Endothelial cell (in vitro differentiated cells): ENCODE data around the gene XCR1. TPM values are rescaled to one million over a fixed set of nuclear protein-coding genes. Genes with fewer than 3 reads are reported as not detected.
"Not testable (repeated sequence)": the region's sequence is repeated elsewhere in the genome, so short reads cannot be mapped to it uniquely, and the experiment has no call there.

ENCODE experiments used
- DNase-seq: peaks from one replicate; pipeline ENCODE4 v3.0.0; 2021; ENCODE audit warnings: low spot score
- H3K27ac Mint-ChIP-seq: one replicate; pipeline ENCODE4 v1.8.0; 2021; ENCODE audit warnings: mixed read lengths, inconsistent platforms; ENCODE audit not compliant: unreplicated experiment
- H3K27me3 Mint-ChIP-seq: one replicate; pipeline ENCODE4 v1.8.0; 2021; ENCODE audit warnings: mild to moderate bottlenecking, moderate library complexity, mixed read lengths, inconsistent platforms; ENCODE audit not compliant: unreplicated experiment
- H3K36me3 Mint-ChIP-seq: one replicate; pipeline ENCODE4 v1.8.0; 2021; ENCODE audit warnings: mild to moderate bottlenecking, low read depth, mixed read lengths, inconsistent platforms; ENCODE audit not compliant: unreplicated experiment
- H3K4me1 Mint-ChIP-seq: one replicate; pipeline ENCODE4 v1.8.0; 2021; ENCODE audit warnings: mild to moderate bottlenecking, mixed read lengths, inconsistent platforms; ENCODE audit not compliant: unreplicated experiment
- H3K4me3 Mint-ChIP-seq: one replicate; pipeline ENCODE4 v1.8.0; 2021; ENCODE audit warnings: mild to moderate bottlenecking, mixed read lengths, inconsistent platforms; ENCODE audit not compliant: unreplicated experiment
- H3K9me3 Mint-ChIP-seq: one replicate; pipeline ENCODE4 v1.8.0; 2021; ENCODE audit warnings: mixed read lengths, inconsistent platforms; ENCODE audit not compliant: unreplicated experiment
- total RNA-seq: library from RNA; stranded (reverse); fragmentation: NEBNext Ultra II Directional; extraction: Animal tissue kit (Norgen Biotek cat#: 25700); gene quantifications from one replicate; pipeline ENCODE4 v1.2.1, GENCODE V29; 2021; ENCODE audit not compliant: unreplicated experiment
- TF ChIP-seq, protein P1 (sequence below): fragments of 200-600 bp; sonication (generic); IDR thresholded peaks from one replicate; pipeline ENCODE4 v1.5.0; 2021; ENCODE audit warnings: antibody characterized with exemption; ENCODE audit not compliant: unreplicated experiment

XCR1 gene
- total RNA-seq, 1 donor from 2014 or later, result not detected

DNA sequence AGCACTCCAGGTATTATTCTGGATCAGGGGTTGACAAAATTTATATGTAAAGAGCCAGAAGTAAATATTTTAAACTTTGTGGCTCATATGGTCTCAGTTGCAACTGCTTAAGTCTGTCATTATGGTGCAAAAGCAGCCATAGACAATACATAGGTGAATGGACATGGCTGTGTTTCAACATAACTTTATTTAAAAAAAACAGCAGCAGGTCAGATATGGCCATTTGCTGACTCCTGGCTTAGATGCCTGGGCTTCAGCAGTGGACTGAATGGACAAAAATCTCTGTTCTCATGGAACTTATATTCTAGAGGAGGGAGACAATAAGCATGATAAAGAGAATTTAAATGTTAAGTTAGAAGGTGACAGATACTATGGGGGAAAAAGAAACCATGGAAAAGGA is 20.0 kb downstream of the XCR1 start:
- Mint-ChIP-seq H3K4me1 (peaks cover 4% of the 10 kb centered on the region), H3K4me3 (no peak overlapping the region), H3K27ac (no peak overlapping the region), H3K9me3 (no peaks in the 10 kb centered on the region), H3K27me3 (peaks cover 2% of the 10 kb centered on the region), H3K36me3 (no peaks in the 10 kb centered on the region)
- TF ChIP-seq, protein P1, sequence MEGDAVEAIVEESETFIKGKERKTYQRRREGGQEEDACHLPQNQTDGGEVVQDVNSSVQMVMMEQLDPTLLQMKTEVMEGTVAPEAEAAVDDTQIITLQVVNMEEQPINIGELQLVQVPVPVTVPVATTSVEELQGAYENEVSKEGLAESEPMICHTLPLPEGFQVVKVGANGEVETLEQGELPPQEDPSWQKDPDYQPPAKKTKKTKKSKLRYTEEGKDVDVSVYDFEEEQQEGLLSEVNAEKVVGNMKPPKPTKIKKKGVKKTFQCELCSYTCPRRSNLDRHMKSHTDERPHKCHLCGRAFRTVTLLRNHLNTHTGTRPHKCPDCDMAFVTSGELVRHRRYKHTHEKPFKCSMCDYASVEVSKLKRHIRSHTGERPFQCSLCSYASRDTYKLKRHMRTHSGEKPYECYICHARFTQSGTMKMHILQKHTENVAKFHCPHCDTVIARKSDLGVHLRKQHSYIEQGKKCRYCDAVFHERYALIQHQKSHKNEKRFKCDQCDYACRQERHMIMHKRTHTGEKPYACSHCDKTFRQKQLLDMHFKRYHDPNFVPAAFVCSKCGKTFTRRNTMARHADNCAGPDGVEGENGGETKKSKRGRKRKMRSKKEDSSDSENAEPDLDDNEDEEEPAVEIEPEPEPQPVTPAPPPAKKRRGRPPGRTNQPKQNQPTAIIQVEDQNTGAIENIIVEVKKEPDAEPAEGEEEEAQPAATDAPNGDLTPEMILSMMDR, result no peak
- DNase-seq, result no peak

DNA sequence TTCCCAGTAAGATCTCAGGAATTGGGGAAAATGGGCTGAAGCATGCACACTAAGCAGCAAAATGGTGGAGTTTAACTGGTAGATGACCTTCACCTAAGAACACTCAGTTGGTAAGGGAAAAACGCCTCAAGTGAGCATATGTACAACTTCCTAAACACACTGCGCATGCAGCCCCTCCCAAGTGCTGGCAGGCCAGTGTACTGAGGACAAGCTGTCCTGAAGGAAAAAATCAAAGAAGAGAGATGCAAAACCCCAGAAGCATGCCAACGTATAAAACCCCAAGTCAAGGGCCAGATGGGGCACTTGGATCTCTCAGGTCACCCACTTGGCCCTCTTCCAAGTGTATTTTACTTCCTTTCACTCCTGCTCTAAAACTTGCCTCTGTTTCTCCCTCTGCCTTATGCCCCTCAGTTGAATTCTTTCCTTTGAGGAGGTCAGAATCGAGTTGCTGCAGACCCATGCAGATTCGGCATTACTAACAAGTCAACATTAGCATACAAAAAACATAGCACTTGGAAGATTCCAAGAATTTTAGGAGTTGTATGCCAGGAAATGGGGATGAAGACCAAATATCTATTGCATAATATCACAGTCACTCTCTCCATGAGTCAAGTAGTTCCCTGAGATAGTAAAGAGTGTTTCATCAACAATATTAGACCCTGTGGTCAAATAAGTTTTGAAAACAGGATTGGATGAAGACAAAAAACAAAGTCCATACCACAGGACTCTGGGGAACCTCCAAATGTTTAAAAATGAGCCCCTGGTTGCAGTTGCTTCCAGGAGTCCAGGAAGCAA is 20.8 kb downstream of the XCR1 start:
- H3K9me3 Mint-ChIP-seq, result no peaks in the 10 kb centered on the region
- no peak overlapping the region for H3K4me3 Mint-ChIP-seq
- TF ChIP-seq, protein P1, result no peak
- H3K36me3 Mint-ChIP-seq, result no peaks in the 10 kb centered on the region
- peaks cover 2% of the 10 kb centered on the region for H3K27me3 Mint-ChIP-seq
- DNase-seq, result no peak
- H3K4me1 Mint-ChIP-seq, result peaks cover 4% of the 10 kb centered on the region
- H3K27ac Mint-ChIP-seq, result no peak overlapping the region

DNA sequence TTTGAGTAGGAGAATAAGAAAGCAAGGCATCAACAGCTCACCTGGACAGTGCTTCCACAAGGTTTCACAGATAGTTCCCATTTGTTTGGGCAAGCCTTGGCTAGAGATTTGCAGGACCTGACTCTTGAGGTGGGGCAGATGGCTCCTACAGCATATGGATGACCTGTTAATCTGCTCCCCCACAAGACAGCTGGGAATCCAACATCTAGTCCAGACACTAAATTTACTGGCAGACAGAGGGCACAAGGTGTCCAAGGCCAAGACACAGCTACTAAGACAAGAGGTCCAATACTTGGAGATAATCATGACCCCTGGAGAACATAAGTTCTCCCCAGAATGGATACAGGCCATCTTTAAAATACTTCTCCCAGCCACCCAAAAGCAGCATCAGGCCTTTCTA is 23.6 kb downstream of the XCR1 start:
- H3K27ac Mint-ChIP-seq, H3K9me3 Mint-ChIP-seq, H3K36me3 Mint-ChIP-seq: not testable (repeated sequence)

DNA sequence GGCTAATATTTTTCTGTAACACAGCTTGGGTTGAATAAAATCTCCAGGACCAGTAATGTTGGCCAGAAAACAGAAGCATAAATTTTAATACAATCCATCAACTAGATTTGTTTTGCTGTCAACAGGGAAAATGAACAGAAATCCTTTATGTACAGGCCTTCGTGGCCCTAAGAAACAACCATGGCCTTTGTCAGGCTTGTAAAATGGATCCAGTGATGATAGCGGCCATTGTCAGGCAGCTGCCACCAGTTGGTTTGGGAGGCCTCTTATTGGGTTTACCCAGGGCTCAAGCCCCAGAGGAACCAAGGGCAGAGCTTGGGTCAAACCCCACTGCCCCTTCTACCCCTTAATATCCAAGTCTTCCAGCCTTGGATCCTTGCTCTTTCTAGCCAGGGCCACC is 26.1 kb downstream of the XCR1 start:
- Mint-ChIP-seq H3K36me3 (no peaks in the 10 kb centered on the region), H3K27ac (no peak overlapping the region), H3K27me3 (peaks cover 3% of the 10 kb centered on the region), H3K4me3 (no peak overlapping the region), H3K9me3 (no peaks in the 10 kb centered on the region), H3K4me1 (peaks cover 8% of the 10 kb centered on the region)
- no peak for DNase-seq
- TF ChIP-seq, protein P1, result no peak

More for the DNA sequence above, 23.6 kb downstream of the XCR1 start:
- H3K4me1 Mint-ChIP-seq, result peaks cover 13% of the 10 kb centered on the region
- not testable (repeated sequence) for H3K27me3 Mint-ChIP-seq, DNase-seq, H3K4me3 Mint-ChIP-seq

DNA sequence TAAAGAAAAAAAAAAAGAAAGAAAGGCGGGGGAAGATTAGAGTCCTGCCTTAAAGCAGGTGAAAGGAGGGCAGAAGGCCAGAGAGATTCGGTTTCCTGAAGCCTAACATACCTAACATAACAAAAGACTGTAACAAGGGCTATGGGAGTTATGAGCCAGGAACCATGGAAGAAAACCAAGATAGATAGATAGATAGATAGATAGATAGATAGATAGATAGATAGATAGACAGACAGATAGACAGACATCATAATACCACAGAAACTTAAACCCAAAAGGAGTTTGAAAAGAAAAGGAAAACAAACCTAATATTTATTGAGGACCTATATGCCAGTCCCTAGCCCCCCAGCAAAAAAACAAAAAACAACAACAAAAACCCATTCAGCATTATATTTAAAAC is 29.3 kb downstream of the XCR1 start:
- Mint-ChIP-seq H3K4me1 (peaks cover 22% of the 10 kb centered on the region), H3K9me3 (no peaks in the 10 kb centered on the region), H3K27me3 (peaks cover 3% of the 10 kb centered on the region), H3K36me3 (no peaks in the 10 kb centered on the region), H3K4me3 (no peak overlapping the region), H3K27ac (no peak overlapping the region)
- TF ChIP-seq, protein P1, result no peak
- DNase-seq, result no peak

DNA sequence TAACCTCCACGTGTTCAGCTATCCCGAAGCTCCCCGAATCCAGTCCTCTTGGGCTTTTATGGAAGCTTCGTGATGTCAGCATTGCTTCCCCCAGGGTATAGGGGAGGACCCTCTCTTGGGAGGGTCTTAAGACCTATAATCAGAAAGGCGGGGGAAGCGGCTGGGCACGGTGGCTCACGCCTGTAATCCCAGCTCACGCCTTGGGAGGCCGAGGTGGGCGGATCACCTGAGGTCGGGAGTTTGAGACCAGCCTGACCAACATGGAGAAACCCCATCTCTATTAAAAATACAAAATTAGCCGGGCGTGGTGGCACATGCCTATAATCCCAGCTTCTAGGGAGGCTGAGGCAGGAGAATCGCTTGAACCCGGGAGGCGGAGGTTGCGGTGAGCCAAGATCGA is 29.8 kb downstream of the XCR1 start:
- peaks cover 25% of the 10 kb centered on the region for H3K4me1 Mint-ChIP-seq
- not testable (repeated sequence) for H3K27ac Mint-ChIP-seq, H3K36me3 Mint-ChIP-seq, DNase-seq, H3K9me3 Mint-ChIP-seq, H3K27me3 Mint-ChIP-seq, H3K4me3 Mint-ChIP-seq
